Stimulated activated CD4-positive, alpha-beta T cell treated with anti-CD3 and anti-CD28 coated beads, Interleukin-1b, Interleukin-23, amount 100 ng/mL, for 48 hours (primary cell): ENCODE data around the gene ZDHHC7.

Experiments used
- DNase-seq: peaks from one replicate; pipeline ENCODE4 v3.0.0-alpha.2; 2020

Gene ZDHHC7

DNA sequence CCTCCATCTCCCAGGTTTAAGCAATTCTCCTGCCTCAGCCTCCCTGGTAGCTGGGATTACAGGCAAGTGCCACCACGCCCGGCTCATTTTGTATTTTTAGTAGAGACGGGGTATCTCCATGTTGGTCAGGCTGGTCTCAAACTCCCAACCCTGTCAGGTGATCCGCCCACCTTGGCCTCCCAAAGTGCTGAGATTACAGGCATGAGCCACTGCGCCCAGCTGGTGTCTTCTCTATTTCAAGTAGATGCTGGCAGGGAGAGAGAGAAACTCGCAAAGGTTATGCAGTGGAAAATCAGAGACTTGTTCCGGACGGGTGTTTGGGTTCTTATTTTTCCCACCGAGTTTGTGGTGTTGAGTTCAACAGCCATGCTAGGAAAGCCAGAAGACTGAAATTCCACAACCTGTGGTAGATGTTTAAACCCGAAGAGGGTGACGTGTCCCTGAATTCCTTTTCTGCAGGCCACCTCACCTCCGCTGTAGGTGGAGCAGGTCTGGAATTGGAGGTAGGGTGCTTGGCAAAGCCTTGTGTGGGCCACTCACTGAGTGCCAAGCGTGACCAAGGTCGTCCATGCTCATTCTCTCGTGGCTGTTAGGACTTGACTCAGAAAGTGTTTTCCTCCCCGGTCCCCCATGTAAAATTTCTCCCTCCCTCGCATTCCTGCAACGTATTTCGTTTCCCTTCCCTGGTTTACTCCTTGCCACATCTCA is 7.3 kb upstream of the ZDHHC7 start:
- DNase-seq: no peak

- no peak for DNase-seq
Measured at GRCh38 chr16:85017633-85018032, 6.3 kb upstream of the ZDHHC7 start.

- no peak for DNase-seq
Measured at GRCh38 chr16:85017151-85017550, 5.8 kb upstream of the ZDHHC7 start.

DNA sequence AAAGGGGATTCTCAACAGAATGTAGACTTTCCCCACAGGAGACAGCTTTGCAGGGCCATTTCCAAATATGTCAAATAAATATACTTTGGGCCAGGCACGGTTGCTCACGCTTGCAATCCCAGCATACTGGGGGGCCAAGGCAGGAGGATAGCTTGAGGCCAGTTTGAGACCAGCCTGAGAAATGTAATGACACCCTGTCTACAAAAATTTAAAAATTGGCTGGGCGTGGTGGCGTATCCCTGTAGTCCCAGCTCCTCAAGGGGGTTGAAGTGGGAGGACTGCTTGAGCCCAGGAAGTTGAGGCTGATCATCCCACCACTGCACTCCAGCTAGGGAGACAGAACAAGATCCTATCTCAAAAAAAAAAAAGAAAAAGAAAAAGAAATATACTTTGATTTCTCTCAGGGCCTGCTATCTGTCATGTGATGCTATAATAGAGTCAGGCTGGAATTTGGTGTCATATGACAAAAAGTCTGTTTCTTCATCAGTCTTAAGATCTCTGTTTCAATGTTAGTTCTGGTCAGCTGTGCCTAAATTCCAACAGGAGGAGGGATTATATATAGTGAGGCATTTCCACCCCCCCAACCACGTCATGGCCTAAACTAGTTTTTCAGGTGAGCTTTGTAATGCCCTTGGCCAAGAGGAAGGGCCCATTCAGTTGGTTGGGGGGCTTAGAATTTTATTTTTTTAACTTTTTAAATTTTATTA is 4.3 kb upstream of the ZDHHC7 start:
- no peak for DNase-seq

DNA sequence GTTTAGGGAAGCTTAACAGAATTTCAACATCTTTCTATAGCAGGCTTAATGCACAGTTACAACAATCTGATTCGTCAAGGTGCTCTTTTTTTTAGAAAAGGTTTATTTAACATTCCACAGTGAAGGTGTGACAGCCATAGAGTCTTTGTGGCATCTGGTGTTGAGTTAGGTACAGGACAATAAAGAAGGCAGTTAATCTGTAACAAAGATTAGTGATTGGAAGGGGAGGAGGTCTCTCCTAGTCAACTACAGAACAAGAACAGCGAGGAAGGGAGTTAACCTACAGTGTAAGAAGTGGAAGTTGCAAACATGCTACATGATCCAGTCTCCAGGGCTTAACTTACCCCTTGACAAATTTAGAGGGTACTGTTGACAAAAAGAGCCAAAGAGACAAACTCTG is 3.0 kb upstream of the ZDHHC7 start:
- no peak for DNase-seq

GRCh38 chr16:85011846-85012284 is 530 bp upstream of the ZDHHC7 start:
- DNase-seq: no peak

DNA sequence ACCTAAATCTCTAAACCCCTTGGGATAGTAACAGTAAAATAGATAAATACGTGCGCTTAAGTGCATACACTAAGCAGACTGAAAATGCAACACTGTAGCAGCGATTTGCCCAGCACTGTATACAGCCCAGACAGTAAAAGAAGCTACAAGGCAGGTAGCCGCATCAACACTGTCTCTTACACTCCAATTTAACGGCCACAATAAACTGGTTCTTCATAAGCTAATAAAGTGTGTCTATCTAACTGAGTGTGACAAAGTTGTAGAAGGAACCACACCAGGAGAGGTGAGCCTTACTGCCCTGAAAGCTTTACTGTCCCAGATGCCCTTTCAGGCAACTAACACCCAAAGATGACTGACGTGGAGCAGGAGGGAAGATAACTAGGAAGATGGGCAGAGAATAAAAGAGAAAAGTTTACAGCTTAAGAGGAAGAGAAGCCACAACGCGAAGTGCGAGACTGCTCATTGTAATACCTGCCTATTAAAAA is 847 bp downstream of the ZDHHC7 start:
- DNase-seq: no peak

DNA sequence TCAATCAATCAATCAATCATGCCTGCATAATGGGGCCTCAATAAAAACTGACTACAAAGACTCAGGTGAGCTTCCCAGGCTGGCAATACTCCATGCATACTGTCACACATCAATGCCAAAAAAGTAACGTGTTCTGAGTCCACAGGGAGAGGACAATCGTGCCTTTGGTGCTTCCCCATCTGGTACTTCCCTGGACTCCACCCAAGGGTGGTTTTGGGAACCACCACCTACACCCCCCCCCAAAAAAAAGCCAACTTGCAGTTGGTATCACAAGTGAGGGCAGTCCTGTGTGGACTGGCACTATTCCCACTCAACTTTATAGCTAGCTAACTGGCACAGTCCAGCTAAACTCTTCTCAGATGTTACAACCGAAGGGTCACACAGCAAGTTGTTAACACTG is 3.1 kb downstream of the ZDHHC7 start:
- DNase-seq: no peak

GRCh38 chr16:85007496-85008214 is 3.7 kb downstream of the ZDHHC7 start:
- no peak for DNase-seq

GRCh38 chr16:85006639-85007038 is 4.7 kb downstream of the ZDHHC7 start:
- DNase-seq: no peak

DNA sequence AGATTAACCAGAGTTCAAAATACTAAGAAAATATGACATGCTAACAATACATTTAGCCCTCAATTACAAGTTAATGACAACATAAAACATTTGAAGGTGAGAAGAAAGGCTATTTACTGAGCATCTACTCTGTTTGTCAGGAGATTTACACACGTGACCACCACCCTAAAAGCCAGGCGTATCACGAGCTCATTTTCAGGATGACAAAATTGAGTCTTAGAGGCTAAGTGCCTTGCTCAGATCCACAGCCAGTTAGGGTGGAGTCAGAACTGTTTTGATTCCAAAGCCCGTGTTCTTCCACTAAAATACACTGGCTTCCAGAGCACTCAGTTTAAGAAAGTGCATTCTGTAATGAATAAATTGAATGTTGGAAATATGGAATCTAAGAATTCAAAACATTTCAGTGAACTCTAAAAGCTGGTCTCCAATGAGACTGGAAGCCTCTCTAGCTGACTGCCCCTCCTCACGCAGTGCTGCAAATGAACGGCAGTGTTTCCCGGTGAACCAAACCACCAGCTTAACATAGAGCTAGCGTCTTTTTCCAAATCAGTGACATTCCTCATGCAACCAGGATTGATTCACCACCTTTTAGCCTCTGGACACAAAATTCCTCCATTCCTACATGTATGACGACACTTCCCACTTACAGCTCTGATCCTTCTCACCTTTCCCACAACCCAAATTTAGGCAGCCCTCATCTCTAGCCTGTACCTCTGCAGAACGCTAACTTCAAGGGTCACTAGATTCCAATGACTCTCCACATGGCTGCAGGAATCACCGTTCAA is 5.9 kb downstream of the ZDHHC7 start:
- no peak for DNase-seq

- no peak for DNase-seq
Measured at GRCh38 chr16:85004587-85005205, 6.6 kb downstream of the ZDHHC7 start.

GRCh38 chr16:85003725-85004586 is 7.4 kb downstream of the ZDHHC7 start:
- no peak for DNase-seq

- no peak for DNase-seq
Measured at GRCh38 chr16:85003076-85003475, 8.3 kb downstream of the ZDHHC7 start.

- DNase-seq: no peak
Measured at GRCh38 chr16:85002608-85003007, 8.7 kb downstream of the ZDHHC7 start.

DNA sequence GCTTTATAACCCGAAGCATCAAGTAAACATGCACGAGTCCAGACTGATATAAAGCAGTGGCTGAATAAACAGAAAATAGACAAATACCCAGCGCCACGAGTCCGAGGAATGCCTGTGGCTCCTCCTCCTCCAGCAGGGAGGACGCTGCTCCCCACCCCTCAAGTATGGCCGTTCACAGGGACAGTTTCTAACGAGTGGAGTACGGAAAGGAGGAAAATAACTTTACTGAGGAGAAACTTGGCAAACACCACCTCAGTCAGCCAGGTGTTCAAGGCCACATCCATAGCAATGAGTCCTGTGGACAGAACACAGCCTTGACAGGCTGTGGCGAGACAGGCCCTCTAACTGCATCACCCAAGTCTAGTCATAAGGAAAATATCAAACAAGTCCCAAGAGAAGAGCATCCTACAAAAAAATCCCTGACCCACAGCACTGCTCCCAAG is 9.2 kb downstream of the ZDHHC7 start:
- DNase-seq: no peak

DNA sequence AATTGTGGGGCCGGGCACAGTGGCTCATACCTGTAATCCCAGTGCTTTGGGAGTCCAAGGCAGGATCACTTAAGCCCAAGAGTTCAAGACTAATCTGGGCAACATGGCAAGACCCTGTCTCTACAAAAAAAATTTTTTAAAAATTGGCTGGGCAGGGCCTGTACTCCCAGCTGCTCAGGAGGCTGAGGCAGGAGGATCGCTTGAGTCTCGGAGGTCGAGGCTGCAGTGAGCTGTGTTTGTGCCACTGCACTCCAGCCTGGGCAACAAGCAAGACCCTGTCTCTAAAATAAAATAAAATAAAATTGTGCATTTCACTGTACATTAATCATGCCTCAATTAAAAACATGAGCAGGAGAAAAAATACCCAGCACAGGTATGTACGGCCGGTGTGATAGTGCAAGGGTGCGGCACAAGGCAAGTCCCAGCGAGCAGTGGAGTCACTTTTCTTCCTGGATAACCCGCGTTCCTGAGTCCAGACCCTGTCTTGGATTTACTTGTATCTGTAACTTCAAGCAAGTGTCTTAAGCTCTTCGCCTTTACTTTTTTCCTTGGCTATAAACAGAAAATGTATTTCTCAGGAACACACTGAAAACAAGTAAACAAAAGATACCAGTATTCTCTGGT is 11.4 kb downstream of the ZDHHC7 start:
- no peak for DNase-seq

DNA sequence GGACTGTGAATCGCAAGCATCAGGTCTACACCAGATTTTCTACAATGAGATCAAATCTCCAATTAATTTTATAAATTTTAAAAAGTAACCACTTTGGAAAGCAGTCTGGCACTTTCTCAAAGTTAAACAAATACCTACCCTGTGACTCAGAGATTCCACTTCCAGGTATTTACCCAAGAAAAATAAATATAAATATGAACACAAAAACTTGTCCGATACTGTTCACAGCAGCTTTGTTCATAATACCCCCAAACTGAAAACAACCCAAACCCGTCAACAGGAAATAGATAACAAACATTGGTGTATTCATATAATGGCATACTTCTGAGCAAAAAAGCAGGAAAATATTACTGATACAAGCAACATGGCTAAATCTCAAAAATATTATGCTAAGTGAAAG is 12.1 kb downstream of the ZDHHC7 start:
- no peak for DNase-seq

DNA sequence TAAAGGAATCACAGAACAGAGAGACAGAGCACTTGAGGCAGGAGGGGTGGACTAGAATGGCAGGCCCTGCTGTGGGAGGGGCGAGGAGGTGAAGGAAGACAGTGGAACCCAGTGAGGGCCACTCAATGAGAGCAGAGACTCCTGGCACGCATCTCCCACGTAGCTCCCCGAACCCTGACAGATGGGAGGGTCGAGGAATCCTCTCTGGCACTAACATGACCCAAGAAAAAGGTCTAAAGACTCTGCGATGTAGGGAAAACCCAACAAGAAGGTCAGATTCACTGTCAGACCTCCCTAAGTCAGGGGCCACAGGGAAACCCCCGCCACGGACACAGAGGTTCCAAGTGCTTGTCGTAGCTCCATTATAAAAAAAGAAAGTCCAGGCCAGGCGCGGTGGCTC is 15.0 kb downstream of the ZDHHC7 start:
- no peak for DNase-seq

DNA sequence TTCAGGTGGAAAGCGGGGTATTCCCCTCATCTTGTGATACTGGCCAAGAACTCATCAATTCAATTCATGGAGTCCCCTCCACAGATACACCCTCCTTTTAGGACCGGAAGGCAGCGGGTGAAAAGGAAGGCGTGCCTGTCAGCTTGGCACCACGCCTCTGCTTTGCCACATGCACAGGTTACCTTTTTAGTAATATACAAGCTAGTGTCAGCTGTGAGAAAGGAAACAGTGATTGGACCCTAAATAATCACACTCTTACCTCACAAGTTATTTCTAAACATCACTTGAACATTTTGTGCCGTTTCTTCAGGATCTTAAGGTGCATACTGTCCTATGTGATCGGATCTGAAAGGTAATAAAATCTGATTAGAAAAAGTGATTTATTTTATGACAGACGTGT is 15.7 kb downstream of the ZDHHC7 start:
- DNase-seq: peak; percentile 22

- DNase-seq: no peak
Measured at GRCh38 chr16:84993926-84994325, 17.4 kb downstream of the ZDHHC7 start.
